CD8-positive, alpha-beta memory T cell (primary cell): ENCODE data around the gene OR12D3. TPM values are rescaled to one million over a fixed set of nuclear protein-coding genes. Genes with fewer than 3 reads are reported as not detected.
"Not testable (repeated sequence)": the region's sequence is repeated elsewhere in the genome, so short reads cannot be mapped to it uniquely, and the experiment has no call there.

Experiments used
- CTCF ChIA-PET: fragments of 350-600 bp; sonication (Branson Sonifier 250); formaldehyde crosslinking; loops from one replicate; lab custom pipeline; 2021; ENCODE audit warnings: antibody characterized with exemption; lab: Charles Lee
- POLR2A ChIA-PET: fragments of 350-600 bp; sonication (Branson Sonifier 250); formaldehyde crosslinking; loops from one replicate; lab custom pipeline; 2021; ENCODE audit warnings: antibody characterized with exemption; lab: Charles Lee
- DNase-seq, 5 donors: peaks; one replicate each; pipeline versions ENCODE4 v3.0.0 to v3.0.0-alpha.2; 2020 to 2022; ENCODE audit warnings: mixed read lengths in 1 of 5
- H3K27ac ChIP-seq: one replicate; pipeline ENCODE4 v1.7.0; 2013; ENCODE audit warnings: low read depth, mild to moderate bottlenecking, low read length, moderate library complexity
- H3K27me3 ChIP-seq: 2 replicates; pipeline ENCODE4 v1.7.0; 2013; ENCODE audit warnings: low read length, mild to moderate bottlenecking; ENCODE audit not compliant: insufficient read depth, poor library complexity, severe bottlenecking
- H3K36me3 ChIP-seq: 2 replicates; pipeline ENCODE4 v1.7.0; 2013; ENCODE audit warnings: mild to moderate bottlenecking, low read length, moderate library complexity; ENCODE audit not compliant: insufficient read depth
- H3K4me1 ChIP-seq: 2 replicates; pipeline ENCODE4 v1.7.0; 2013; ENCODE audit warnings: mild to moderate bottlenecking, low read length, moderate library complexity; ENCODE audit not compliant: insufficient read depth
- H3K4me3 ChIP-seq: 2 replicates; pipeline ENCODE4 v1.7.0; 2013; ENCODE audit warnings: mild to moderate bottlenecking, low read length
- H3K9me3 ChIP-seq: 2 replicates; pipeline ENCODE4 v1.7.0; 2013; ENCODE audit warnings: mild to moderate bottlenecking, low read length
- H3K27ac Mint-ChIP-seq, 8 donors: one replicate each; pipeline ENCODE4 v1.8.0; 2020 to 2021; ENCODE audit warnings: mixed read lengths in 8 of 8, mild to moderate bottlenecking in 6 of 8, inconsistent platforms in 3 of 8, moderate library complexity in 3 of 8
- H3K27me3 Mint-ChIP-seq, 2 donors: one replicate each; pipeline ENCODE4 v1.8.0; 2020 to 2021; ENCODE audit warnings: mixed read lengths in 2 of 2, mild to moderate bottlenecking in 1 of 2, moderate library complexity in 1 of 2
- H3K36me3 Mint-ChIP-seq, 3 donors: one replicate each; pipeline ENCODE4 v1.8.0; 2020 to 2021; ENCODE audit warnings: mixed read lengths in 3 of 3, inconsistent platforms in 1 of 3, mild to moderate bottlenecking in 1 of 3
- H3K4me1 Mint-ChIP-seq, 3 donors: one replicate each; pipeline ENCODE4 v1.8.0; 2020 to 2021; ENCODE audit warnings: mixed read lengths in 3 of 3, inconsistent platforms in 1 of 3, mild to moderate bottlenecking in 1 of 3
- H3K4me3 Mint-ChIP-seq, 7 donors: one replicate each; pipeline ENCODE4 v1.8.0; 2020 to 2021; ENCODE audit warnings: mixed read lengths in 7 of 7, mild to moderate bottlenecking in 6 of 7, moderate library complexity in 4 of 7, inconsistent platforms in 2 of 7
- H3K9me3 Mint-ChIP-seq, 5 donors: one replicate each; pipeline ENCODE4 v1.8.0; 2020 to 2022; ENCODE audit warnings: mixed read lengths in 5 of 5, mild to moderate bottlenecking in 3 of 5, moderate library complexity in 2 of 5, inconsistent platforms in 1 of 5
- polyA plus RNA-seq: library from polyadenylated mRNA; unstranded; fragments of 300-500 nt; fragmentation: Illumina TruSeq; gene quantifications from one replicate; pipeline ENCODE4 v1.2.3, GENCODE V29; 2021
- total RNA-seq, 2 experiments: library from RNA; stranded (reverse); gene quantifications; one replicate each; pipeline ENCODE4 v1.2.3, GENCODE V29; 2021

Gene OR12D3
- total and polyA plus RNA-seq, 3 experiments from 2014 or later, result not detected

- no peaks in the 10 kb centered on the region for H3K9me3 ChIP-seq
- H3K27ac Mint-ChIP-seq, result no peak overlapping the region
- peaks cover 0 to 1% (median 0%) of the 10 kb centered on the region in 3 donors for H3K36me3 Mint-ChIP-seq
- POLR2A ChIA-PET, result no interaction called here
- CTCF ChIA-PET, result no interaction called here
- H3K4me3 Mint-ChIP-seq, result no peak overlapping the region
- no peak overlapping the region for H3K4me3 ChIP-seq
- H3K27me3 Mint-ChIP-seq, result peaks cover 16 to 42% of the 10 kb centered on the region in 2 donors
- H3K27ac ChIP-seq, result no peak overlapping the region
- H3K4me1 ChIP-seq, result no peaks in the 10 kb centered on the region
- no peaks in the 10 kb centered on the region for H3K4me1 Mint-ChIP-seq
- H3K36me3 ChIP-seq, result no peaks in the 10 kb centered on the region
- H3K9me3 Mint-ChIP-seq, result peaks cover 0 to 2% (median 0%) of the 10 kb centered on the region in 5 donors
- DNase-seq, result no peak
- peaks cover 3% of the 10 kb centered on the region for H3K27me3 ChIP-seq
Observed at GRCh38 chr6:29388533-29388932, 13.4 kb upstream of the OR12D3 start.

- CTCF ChIA-PET, result no interaction called here
- no peak overlapping the region for H3K4me3 Mint-ChIP-seq
- no peak overlapping the region for H3K4me3 ChIP-seq
- no peaks in the 10 kb centered on the region for H3K9me3 ChIP-seq
- no peaks in the 10 kb centered on the region for H3K4me1 ChIP-seq
- no peaks in the 10 kb centered on the region for H3K4me1 Mint-ChIP-seq
- H3K36me3 Mint-ChIP-seq, result no peaks in the 10 kb centered on the region
- H3K27me3 Mint-ChIP-seq, result peaks cover 20 to 47% of the 10 kb centered on the region in 2 donors
- no peak overlapping the region for H3K27ac ChIP-seq
- POLR2A ChIA-PET, result no interaction called here
- H3K27ac Mint-ChIP-seq, result no peak overlapping the region
- peaks cover 3% of the 10 kb centered on the region for H3K27me3 ChIP-seq
- H3K9me3 Mint-ChIP-seq, result no peaks in the 10 kb centered on the region
- DNase-seq, result no peak
- no peaks in the 10 kb centered on the region for H3K36me3 ChIP-seq
Observed at GRCh38 chr6:29376003-29376402, 912 bp upstream of the OR12D3 start.

- H3K36me3 ChIP-seq, result no peaks in the 10 kb centered on the region
- no peak for DNase-seq
- no peak within 1 kb of the TSS for H3K27ac ChIP-seq
- H3K27me3 ChIP-seq, result no peaks in the 10 kb centered on the region
- CTCF ChIA-PET, result no interaction called here
- no peaks in the 10 kb centered on the region for H3K36me3 Mint-ChIP-seq
- H3K4me3 Mint-ChIP-seq, result no peak within 1 kb of the TSS
- no peak within 1 kb of the TSS for H3K27ac Mint-ChIP-seq
- H3K4me3 ChIP-seq, result no peak within 1 kb of the TSS
- no peaks in the 10 kb centered on the region for H3K4me1 Mint-ChIP-seq
- H3K27me3 Mint-ChIP-seq, result peaks cover 14 to 43% of the 10 kb centered on the region in 2 donors
- no peaks in the 10 kb centered on the region for H3K9me3 ChIP-seq
- POLR2A ChIA-PET, result no interaction called here
- H3K4me1 ChIP-seq, result no peaks in the 10 kb centered on the region
- H3K9me3 Mint-ChIP-seq, result peaks cover 0 to 2% (median 0%) of the 10 kb centered on the region in 5 donors
Observed at GRCh38 chr6:29368765-29369164, 6.3 kb downstream of the OR12D3 start, which contains the start of gene OR5V1. Gene OR5V1 (minus strand): TSS chr6:29368865. CDS start chr6:29356195, 12,670 bp downstream.

- Histone ChIP-seq H3K4me1 (no peaks in the 10 kb centered on the region), H3K36me3 (no peaks in the 10 kb centered on the region), H3K27ac (no peak overlapping the region), H3K4me3 (no peak overlapping the region), H3K9me3 (no peaks in the 10 kb centered on the region), H3K27me3 (no peaks in the 10 kb centered on the region)
- POLR2A ChIA-PET, result no interaction called here
- CTCF ChIA-PET, result no interaction called here
- H3K27ac Mint-ChIP-seq, result no peak overlapping the region
- peaks cover 2 to 14% (median 8%) of the 10 kb centered on the region in 5 donors for H3K9me3 Mint-ChIP-seq
- peaks cover 24 to 74% of the 10 kb centered on the region in 2 donors for H3K27me3 Mint-ChIP-seq
- no peaks in the 10 kb centered on the region for H3K36me3 Mint-ChIP-seq
- H3K4me3 Mint-ChIP-seq, result no peak overlapping the region
- H3K4me1 Mint-ChIP-seq, result no peaks in the 10 kb centered on the region
- DNase-seq, result no peak
Observed at GRCh38 chr6:29355603-29356002, 19.5 kb downstream of the OR12D3 start.

- H3K4me3 Mint-ChIP-seq, result no peak overlapping the region
- H3K4me1 Mint-ChIP-seq, result no peaks in the 10 kb centered on the region
- Histone ChIP-seq H3K4me1 (no peaks in the 10 kb centered on the region), H3K36me3 (no peaks in the 10 kb centered on the region), H3K27ac (no peak overlapping the region), H3K9me3 (no peaks in the 10 kb centered on the region), H3K4me3 (no peak overlapping the region), H3K27me3 (no peaks in the 10 kb centered on the region)
- DNase-seq, result no peak
- H3K27ac Mint-ChIP-seq, result no peak overlapping the region
- POLR2A ChIA-PET, result no interaction called here
- peaks cover 19 to 75% of the 10 kb centered on the region in 2 donors for H3K27me3 Mint-ChIP-seq
- H3K36me3 Mint-ChIP-seq, result no peaks in the 10 kb centered on the region
- H3K9me3 Mint-ChIP-seq, result peaks cover 2 to 14% (median 8%) of the 10 kb centered on the region in 5 donors
- CTCF ChIA-PET, result no interaction called here
Observed at GRCh38 chr6:29354980-29355379, 20.1 kb downstream of the OR12D3 start.

GRCh38 chr6:29349348-29349747, 25.7 kb downstream of the OR12D3 start:
- Mint-ChIP-seq H3K27me3 (peaks cover 11 to 45% of the 10 kb centered on the region in 2 donors), H3K9me3 (peaks cover 2 to 14% (median 8%) of the 10 kb centered on the region in 5 donors)
- H3K4me3 ChIP-seq, H3K27me3 ChIP-seq, H3K4me1 ChIP-seq, H3K36me3 ChIP-seq, POLR2A ChIA-PET, DNase-seq, H3K36me3 Mint-ChIP-seq, H3K27ac ChIP-seq, H3K4me3 Mint-ChIP-seq, CTCF ChIA-PET, H3K27ac Mint-ChIP-seq, H3K4me1 Mint-ChIP-seq, H3K9me3 ChIP-seq: not testable (repeated sequence)

GRCh38 chr6:29345380-29345779, 29.7 kb downstream of the OR12D3 start:
- Mint-ChIP-seq H3K36me3 (no peaks in the 10 kb centered on the region), H3K4me3 (no peak overlapping the region), H3K9me3 (no peaks in the 10 kb centered on the region), H3K27me3 (peaks cover 3 to 24% of the 10 kb centered on the region in 2 donors), H3K4me1 (no peaks in the 10 kb centered on the region), H3K27ac (no peak overlapping the region)
- peaks cover 3% of the 10 kb centered on the region for H3K27me3 ChIP-seq
- ChIA-PET CTCF (no interaction called here), POLR2A (no interaction called here)
- no peaks in the 10 kb centered on the region for H3K9me3 ChIP-seq
- no peak for DNase-seq
- H3K4me3 ChIP-seq, result no peak overlapping the region
- no peaks in the 10 kb centered on the region for H3K4me1 ChIP-seq
- H3K36me3 ChIP-seq, result no peaks in the 10 kb centered on the region
- no peak overlapping the region for H3K27ac ChIP-seq

GRCh38 chr6:29336269-29336668, 38.8 kb downstream of the OR12D3 start:
- no peaks in the 10 kb centered on the region for H3K4me1 ChIP-seq
- DNase-seq, result no peak
- Mint-ChIP-seq H3K9me3 (peaks cover 0 to 8% (median 0%) of the 10 kb centered on the region in 5 donors), H3K4me3 (no peak overlapping the region), H3K36me3 (no peaks in the 10 kb centered on the region), H3K27me3 (peaks cover 13 to 47% of the 10 kb centered on the region in 2 donors), H3K27ac (no peak overlapping the region), H3K4me1 (no peaks in the 10 kb centered on the region)
- no peak overlapping the region for H3K4me3 ChIP-seq
- ChIA-PET CTCF (no interaction called here), POLR2A (no interaction called here)
- peaks cover 4% of the 10 kb centered on the region for H3K27me3 ChIP-seq
- no peak overlapping the region for H3K27ac ChIP-seq
- no peaks in the 10 kb centered on the region for H3K9me3 ChIP-seq
- no peaks in the 10 kb centered on the region for H3K36me3 ChIP-seq
